ENCODE data around the gene MAP3K7.

MAP3K7 gene

GRCh38 chr6:90586836-90587638, at the start of gene MAP3K7:
TSS of gene MAP3K7 (minus strand) at chr6:90587072. CDS start at chr6:90586883, 189 bp downstream.
- DNase-seq (ENCODE audit: low read depth in 2 of 2): peak; percentile 76 to 91

GRCh38 chr6:90631046-90631445, 44.2 kb upstream of the MAP3K7 start:
- no peak for DNase-seq (ENCODE audit: low read depth in 2 of 2)

GRCh38 chr6:90621581-90621980, 34.7 kb upstream of the MAP3K7 start:
- no peak for DNase-seq (ENCODE audit: low read depth in 2 of 2)

- DNase-seq (ENCODE audit: low read depth in 2 of 2): no peak
These were observed 32.3 kb upstream of the MAP3K7 start for GRCh38 chr6:90619221-90619620.

GRCh38 chr6:90612313-90612680, 25.4 kb upstream of the MAP3K7 start:
- DNase-seq (ENCODE audit: low read depth in 2 of 2): no peak

- DNase-seq (ENCODE audit: low read depth in 2 of 2): no peak
These were observed 24.9 kb upstream of the MAP3K7 start for GRCh38 chr6:90611543-90612312.

- DNase-seq (ENCODE audit: low read depth in 2 of 2): no peak
These were observed 24.1 kb upstream of the MAP3K7 start for GRCh38 chr6:90610751-90611542.

GRCh38 chr6:90610301-90610750, 23.5 kb upstream of the MAP3K7 start:
- no peak for DNase-seq (ENCODE audit: low read depth in 2 of 2)

GRCh38 chr6:90605749-90606340, 19.0 kb upstream of the MAP3K7 start:
- DNase-seq (ENCODE audit: low read depth in 2 of 2): no peak

- no peak for DNase-seq (ENCODE audit: low read depth in 2 of 2)
These were observed 17.7 kb upstream of the MAP3K7 start for GRCh38 chr6:90604546-90604945.

- DNase-seq (ENCODE audit: low read depth in 2 of 2): no peak
These were observed 12.3 kb upstream of the MAP3K7 start for GRCh38 chr6:90599151-90599550.

GRCh38 chr6:90598192-90598951, 11.5 kb upstream of the MAP3K7 start:
- no peak for DNase-seq (ENCODE audit: low read depth in 2 of 2)

- DNase-seq (ENCODE audit: low read depth in 2 of 2): no peak
These were observed 10.2 kb upstream of the MAP3K7 start for GRCh38 chr6:90596967-90597539.

GRCh38 chr6:90595854-90596253, 9.0 kb upstream of the MAP3K7 start:
- DNase-seq (ENCODE audit: low read depth in 2 of 2): no peak

GRCh38 chr6:90586546-90586835, 381 bp downstream of the MAP3K7 start:
- DNase-seq (ENCODE audit: low read depth in 2 of 2): peak in 1 of 2 donors; percentile 20

- DNase-seq (ENCODE audit: low read depth in 2 of 2): no peak
These were observed 2.1 kb downstream of the MAP3K7 start for GRCh38 chr6:90584636-90585255.

GRCh38 chr6:90583836-90584481, 2.9 kb downstream of the MAP3K7 start:
- no peak for DNase-seq (ENCODE audit: low read depth in 2 of 2)

- DNase-seq (ENCODE audit: low read depth in 2 of 2): no peak
These were observed 3.6 kb downstream of the MAP3K7 start for GRCh38 chr6:90583179-90583835.

- no peak for DNase-seq (ENCODE audit: low read depth in 2 of 2)
These were observed 5.7 kb downstream of the MAP3K7 start for GRCh38 chr6:90581146-90581545.
